Uterus (tissue), 2 donors: Measurements from ENCODE around the gene UBA52.

Experiments
- POLR2A ChIP-seq, 2 donors: fragments of 450-650 bp; IDR thresholded peaks; one replicate each; pipeline ENCODE4 v1.6.1; 2016; ENCODE audit warnings: antibody characterized with exemption in 2 of 2, mild to moderate bottlenecking in 1 of 2, moderate library complexity in 1 of 2
- TF ChIP-seq, protein P1 (sequence below), 4 experiments: fragments of 200-600 bp in 2 of 4; fragments of 450-650 bp in 2 of 4; sonication (generic) in 2 of 4; IDR thresholded peaks; one replicate each; pipeline ENCODE4 v1.5.1; 2016 to 2019; ENCODE audit warnings: antibody characterized with exemption in 4 of 4, mild to moderate bottlenecking in 2 of 4, moderate library complexity in 1 of 4

DNA sequence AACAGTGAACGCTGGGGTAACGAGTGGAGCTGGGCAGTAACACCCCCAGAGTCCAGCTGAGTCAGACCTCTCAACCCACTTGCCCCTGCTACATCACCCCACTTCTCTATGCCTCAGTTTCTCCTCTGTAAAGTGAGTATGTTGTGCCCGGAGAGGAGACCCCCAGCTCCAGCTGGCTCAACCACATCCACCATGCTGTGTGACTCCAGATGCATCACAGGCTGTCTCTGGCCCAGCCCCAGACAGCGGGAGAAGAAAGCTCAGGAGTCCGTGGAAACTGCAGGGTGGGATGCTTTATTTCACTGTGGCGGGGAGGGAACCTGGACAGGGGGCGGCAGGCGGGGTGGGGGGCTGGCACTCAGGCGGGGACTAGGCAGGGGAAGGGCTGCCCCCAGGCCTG lies 40.2 kb upstream of the UBA52 start:
- TF ChIP-seq POLR2A (IDR thresholded peaks at IDR 0.05): no peak
- TF ChIP-seq, protein P1, sequence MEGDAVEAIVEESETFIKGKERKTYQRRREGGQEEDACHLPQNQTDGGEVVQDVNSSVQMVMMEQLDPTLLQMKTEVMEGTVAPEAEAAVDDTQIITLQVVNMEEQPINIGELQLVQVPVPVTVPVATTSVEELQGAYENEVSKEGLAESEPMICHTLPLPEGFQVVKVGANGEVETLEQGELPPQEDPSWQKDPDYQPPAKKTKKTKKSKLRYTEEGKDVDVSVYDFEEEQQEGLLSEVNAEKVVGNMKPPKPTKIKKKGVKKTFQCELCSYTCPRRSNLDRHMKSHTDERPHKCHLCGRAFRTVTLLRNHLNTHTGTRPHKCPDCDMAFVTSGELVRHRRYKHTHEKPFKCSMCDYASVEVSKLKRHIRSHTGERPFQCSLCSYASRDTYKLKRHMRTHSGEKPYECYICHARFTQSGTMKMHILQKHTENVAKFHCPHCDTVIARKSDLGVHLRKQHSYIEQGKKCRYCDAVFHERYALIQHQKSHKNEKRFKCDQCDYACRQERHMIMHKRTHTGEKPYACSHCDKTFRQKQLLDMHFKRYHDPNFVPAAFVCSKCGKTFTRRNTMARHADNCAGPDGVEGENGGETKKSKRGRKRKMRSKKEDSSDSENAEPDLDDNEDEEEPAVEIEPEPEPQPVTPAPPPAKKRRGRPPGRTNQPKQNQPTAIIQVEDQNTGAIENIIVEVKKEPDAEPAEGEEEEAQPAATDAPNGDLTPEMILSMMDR (IDR thresholded peaks at IDR 0.05): no peak
